A673 (cell line): ENCODE results near the gene AJM1. TPM values are rescaled to one million over a fixed set of nuclear protein-coding genes. Genes with fewer than 3 reads are reported as not detected.

ENCODE experiments used
- BruUV-seq: library from RNA; stranded (reverse); fragments of 400-500 nt; replicated peaks from 2 replicates; lab custom pipeline; 2021; lab: Mats Ljungman, UMichigan
- CTCF ChIA-PET: fragments of 300-600 bp; sonication (Branson Sonifier 250); formaldehyde crosslinking; loops from one replicate; lab custom pipeline; 2022; ENCODE audit warnings: antibody characterized with exemption; lab: Charles Lee
- POLR2A ChIA-PET: fragments of 300-600 bp; sonication (Branson Sonifier 250); formaldehyde crosslinking; loops from one replicate; lab custom pipeline; 2022; ENCODE audit warnings: antibody characterized with exemption; ENCODE audit not compliant: low non-redundant PET; lab: Charles Lee
- DNase-seq: peaks from one replicate; pipeline ENCODE4 v3.0.0-alpha.2; 2015; ENCODE audit warnings: low spot score
- H3K27ac ChIP-seq: fragments of 200-600 bp; sonication (generic); 2 replicates; pipeline ENCODE4 v1.5.1; 2016; ENCODE audit warnings: mixed run types, low read depth, mild to moderate bottlenecking, mixed read lengths, antibody characterized with exemption, low read length; ENCODE audit not compliant: poor library complexity, severe bottlenecking
- H3K27me3 ChIP-seq: fragments of 200-600 bp; sonication (generic); replicated peaks from 2 replicates; pipeline ENCODE4 v1.6.1; 2017; ENCODE audit warnings: mixed run types, low read depth, mild to moderate bottlenecking, mixed read lengths, antibody characterized with exemption, low read length; ENCODE audit not compliant: insufficient read depth, poor library complexity
- H3K36me3 ChIP-seq: fragments of 200-600 bp; sonication (generic); 2 replicates; pipeline ENCODE4 v1.6.1; 2016; ENCODE audit warnings: mixed run types, mild to moderate bottlenecking, mixed read lengths, antibody characterized with exemption, low read length; ENCODE audit not compliant: insufficient read depth, poor library complexity, severe bottlenecking
- H3K4me1 ChIP-seq: fragments of 200-600 bp; sonication (generic); 2 replicates; pipeline ENCODE4 v1.6.1; 2017; ENCODE audit warnings: mixed run types, mild to moderate bottlenecking, mixed read lengths, antibody characterized with exemption, low read length; ENCODE audit not compliant: insufficient read depth, poor library complexity, severe bottlenecking
- H3K4me3 ChIP-seq: fragments of 200-600 bp; sonication (generic); 2 replicates; pipeline ENCODE4 v1.5.1; 2016; ENCODE audit warnings: low read depth, mixed run types, mild to moderate bottlenecking, mixed read lengths, low read length; ENCODE audit not compliant: poor library complexity, severe bottlenecking
- H3K9me3 ChIP-seq: fragments of 200-600 bp; sonication (generic); 2 replicates; pipeline ENCODE4 v1.6.1; 2016; ENCODE audit warnings: mixed run types, low read depth, mild to moderate bottlenecking, mixed read lengths, antibody characterized with exemption, low read length; ENCODE audit not compliant: poor library complexity, severe bottlenecking
- CTCF ChIP-seq: fragments of 300-800, 200-600 bp; sonication (generic); conservative IDR thresholded peaks from 2 replicates; pipeline ENCODE4 v1.5.1; 2017; ENCODE audit warnings: low read depth, mild to moderate bottlenecking, antibody characterized with exemption, low read length, moderate library complexity, mixed read lengths
- EZH2 ChIP-seq: fragments of 200-600 bp; sonication (generic); IDR thresholded peaks from 2 replicates; pipeline ENCODE4 v1.6.1; 2017; ENCODE audit warnings: borderline replicate concordance, low read depth, mild to moderate bottlenecking, mixed read lengths, antibody characterized with exemption, low read length; ENCODE audit not compliant: poor library complexity, severe bottlenecking
- intact Hi-C: fragments of 100-400 bp; cut with micrococcal nuclease; formaldehyde crosslinking; loops from one replicate; pipeline ENCODE4 v1.10.0; 2022; ENCODE audit not compliant: unreplicated experiment
- total RNA-seq: library from RNA; stranded (reverse); gene quantifications from 2 replicates; pipeline ENCODE4 v1.2.3, GENCODE V29; 2021

Gene AJM1
- total RNA-seq, 1 experiment from 2014 or later = 2.0 TPM

GRCh38 chr9:136826188-136826541, 16.1 kb upstream of the AJM1 start:
- BruUV-seq = no TSS peak
- H3K36me3 ChIP-seq = peaks cover 72% of the 10 kb centered on the region
- TF ChIP-seq EZH2 = no peak
- no peak overlapping the region for H3K27ac ChIP-seq
- H3K27me3 ChIP-seq = no peaks in the 10 kb centered on the region
- POLR2A ChIA-PET = no interaction called here
- no peak overlapping the region for H3K4me3 ChIP-seq
- DNase-seq = no peak
- CTCF ChIA-PET = no interaction called here
- intact Hi-C loops = no loop called here
- no peaks in the 10 kb centered on the region for H3K9me3 ChIP-seq
- no peaks in the 10 kb centered on the region for H3K4me1 ChIP-seq

GRCh38 chr9:136826703-136827582, 15.3 kb upstream of the AJM1 start:
- Histone ChIP-seq H3K4me3 (no peak overlapping the region), H3K27ac (no peak overlapping the region), H3K36me3 (peaks cover 79% of the 10 kb centered on the region), H3K4me1 (no peaks in the 10 kb centered on the region), H3K27me3 (no peaks in the 10 kb centered on the region), H3K9me3 (no peaks in the 10 kb centered on the region)
- intact Hi-C loops = no loop called here
- no TSS peak for BruUV-seq
- DNase-seq = no peak
- POLR2A ChIA-PET = no interaction called here
- CTCF ChIA-PET = no interaction called here
- no peak for TF ChIP-seq EZH2
- no peak for TF ChIP-seq CTCF

- no peaks in the 10 kb centered on the region for H3K4me1 ChIP-seq
- H3K9me3 ChIP-seq = no peaks in the 10 kb centered on the region
- no peak for DNase-seq
- no peak for TF ChIP-seq CTCF
- no peak for TF ChIP-seq EZH2
- CTCF ChIA-PET = no interaction called here
- no TSS peak for BruUV-seq
- no peaks in the 10 kb centered on the region for H3K27me3 ChIP-seq
- peaks cover 83% of the 10 kb centered on the region for H3K36me3 ChIP-seq
- POLR2A ChIA-PET = no interaction called here
- no peak overlapping the region for H3K4me3 ChIP-seq
- no peak overlapping the region for H3K27ac ChIP-seq
- intact Hi-C loops = no loop called here
Observed at GRCh38 chr9:136827794-136828473, 14.3 kb upstream of the AJM1 start.
